NCI-H2171 treated with DMSO at 0.1 percent for 48 hours (cell line): ENCODE data around the gene CFDP1.
A peak's percentile ranks its signal among the peaks of the same experiment; 100 is the strongest.

Experiments used
- DNase-seq: peaks from one replicate; lab custom pipeline; 2025; lab: John Stamatoyannopoulos, UW

The CFDP1 gene

GRCh38 chr16:75251280-75252048 lies 181.8 kb downstream of the CFDP1 start, which contains the start of gene BCAR1:
BCAR1 (minus strand) TSS chr16:75251624; CDS start chr16:75251482, 142 bp downstream.
- DNase-seq, result peak; percentile 68

GRCh38 chr16:75250809-75251279 lies 182.5 kb downstream of the CFDP1 start:
- no peak for DNase-seq

GRCh38 chr16:75250089-75250808 lies 183.1 kb downstream of the CFDP1 start:
- DNase-seq, result no peak

GRCh38 chr16:75249441-75249840 lies 183.9 kb downstream of the CFDP1 start:
- no peak for DNase-seq

GRCh38 chr16:75248536-75249380 lies 184.5 kb downstream of the CFDP1 start:
- DNase-seq, result no peak

- DNase-seq, result no peak
These were observed 185.2 kb downstream of the CFDP1 start for GRCh38 chr16:75248142-75248535.

- no peak for DNase-seq
These were observed 186.1 kb downstream of the CFDP1 start for GRCh38 chr16:75247249-75247648.

- no peak for DNase-seq
These were observed 186.6 kb downstream of the CFDP1 start for GRCh38 chr16:75246504-75247205.

- DNase-seq, result no peak
These were observed 188.2 kb downstream of the CFDP1 start for GRCh38 chr16:75244844-75245758.

- no peak for DNase-seq
These were observed 189.0 kb downstream of the CFDP1 start for GRCh38 chr16:75244225-75244809.
